ENCODE data around the gene SLPI.

DNA sequence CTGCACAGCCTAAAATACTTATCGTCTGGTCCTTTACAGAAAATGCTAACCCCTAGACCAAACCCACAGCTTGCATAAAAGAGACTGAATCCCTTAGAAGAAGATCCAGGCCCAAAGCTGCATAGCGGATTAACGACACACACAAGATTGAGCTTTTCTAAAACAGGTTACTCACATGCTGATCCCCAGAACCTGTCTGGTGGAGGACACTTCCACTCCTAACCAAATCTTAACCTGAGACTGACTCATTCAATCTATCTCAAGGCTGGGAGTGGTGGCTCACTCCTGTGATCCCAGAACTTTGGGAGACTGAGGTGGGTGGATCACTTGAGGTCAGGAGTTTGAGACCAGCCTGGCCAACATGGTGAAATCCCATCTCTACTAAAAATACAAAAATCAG lies 2.8 kb upstream of the SLPI start:
- TF ChIP-seq, protein P1, sequence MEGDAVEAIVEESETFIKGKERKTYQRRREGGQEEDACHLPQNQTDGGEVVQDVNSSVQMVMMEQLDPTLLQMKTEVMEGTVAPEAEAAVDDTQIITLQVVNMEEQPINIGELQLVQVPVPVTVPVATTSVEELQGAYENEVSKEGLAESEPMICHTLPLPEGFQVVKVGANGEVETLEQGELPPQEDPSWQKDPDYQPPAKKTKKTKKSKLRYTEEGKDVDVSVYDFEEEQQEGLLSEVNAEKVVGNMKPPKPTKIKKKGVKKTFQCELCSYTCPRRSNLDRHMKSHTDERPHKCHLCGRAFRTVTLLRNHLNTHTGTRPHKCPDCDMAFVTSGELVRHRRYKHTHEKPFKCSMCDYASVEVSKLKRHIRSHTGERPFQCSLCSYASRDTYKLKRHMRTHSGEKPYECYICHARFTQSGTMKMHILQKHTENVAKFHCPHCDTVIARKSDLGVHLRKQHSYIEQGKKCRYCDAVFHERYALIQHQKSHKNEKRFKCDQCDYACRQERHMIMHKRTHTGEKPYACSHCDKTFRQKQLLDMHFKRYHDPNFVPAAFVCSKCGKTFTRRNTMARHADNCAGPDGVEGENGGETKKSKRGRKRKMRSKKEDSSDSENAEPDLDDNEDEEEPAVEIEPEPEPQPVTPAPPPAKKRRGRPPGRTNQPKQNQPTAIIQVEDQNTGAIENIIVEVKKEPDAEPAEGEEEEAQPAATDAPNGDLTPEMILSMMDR (IDR thresholded peaks at IDR 0.05; ENCODE audit: borderline replicate concordance, extremely low read depth, low read length, poor library complexity, severe bottlenecking) = no peak
- no peak for TF ChIP-seq EZH2 (IDR thresholded peaks at IDR 0.05; ENCODE audit: borderline replicate concordance, low read depth, low read length, severe bottlenecking)
